Measurements from ENCODE around the gene CPD.
"Not testable (repeated sequence)": the region's sequence is repeated elsewhere in the genome, so short reads cannot be mapped to it uniquely, and the experiment has no call there.

- TF ChIP-seq CTCF, POLR2A, EP300 (IDR thresholded peaks at IDR 0.05): not testable (repeated sequence)
Measured at GRCh38 chr17:30343244-30343643, 35.5 kb upstream of the CPD start.
